PC-9 (cell line): ENCODE measurements around the gene FAM193A. TPM values are rescaled to one million over a fixed set of nuclear protein-coding genes. Genes with fewer than 3 reads are reported as not detected.

Experiments
- BruUV-seq: library from RNA; stranded (reverse); fragments of 400-500 nt; replicated peaks from 2 replicates; lab custom pipeline; 2021; lab: Mats Ljungman, UMichigan
- CTCF ChIA-PET: fragments of 300-600 bp; sonication (Branson Sonifier 250); formaldehyde crosslinking; loops from one replicate; lab custom pipeline; 2022; ENCODE audit warnings: antibody characterized with exemption; lab: Charles Lee
- POLR2A ChIA-PET: fragments of 300-600 bp; sonication (Branson Sonifier 250); formaldehyde crosslinking; loops from one replicate; lab custom pipeline; 2022; ENCODE audit warnings: antibody characterized with exemption; ENCODE audit not compliant: unreplicated experiment; lab: Charles Lee
- DNase-seq, 2 experiments: peaks; one replicate each; pipeline versions ENCODE4 v3.0.0 to v3.0.0-alpha.2; 2015 to 2022; ENCODE audit warnings: mixed read lengths in 1 of 2
- H2AFZ ChIP-seq: fragments of 200-600 bp; sonication (generic); 2 replicates; pipeline ENCODE4 v1.8.1; 2017; ENCODE audit warnings: antibody characterized with exemption
- H3F3A ChIP-seq: fragments of 200-600 bp; sonication (generic); 2 replicates; pipeline ENCODE4 v1.8.1; 2017; ENCODE audit warnings: antibody characterized with exemption, mild to moderate bottlenecking, low read depth; ENCODE audit not compliant: insufficient read depth
- H3K27ac ChIP-seq: fragments of 200-600 bp; sonication (generic); 2 replicates; pipeline ENCODE4 v1.6.1; 2016; ENCODE audit warnings: mixed run types
- H3K27me3 ChIP-seq: fragments of 200-600 bp; sonication (generic); 2 replicates; pipeline ENCODE4 v1.6.1; 2016; ENCODE audit warnings: low read depth, mixed run types; ENCODE audit not compliant: insufficient read depth
- H3K36me3 ChIP-seq: fragments of 200-600 bp; sonication (generic); 2 replicates; pipeline ENCODE4 v1.6.1; 2016; ENCODE audit warnings: low read depth, mixed run types
- H3K4me1 ChIP-seq: fragments of 200-600 bp; sonication (generic); replicated peaks from 2 replicates; pipeline ENCODE4 v1.6.1; 2016; ENCODE audit warnings: mixed run types; ENCODE audit not compliant: insufficient read depth
- H3K4me2 ChIP-seq: fragments of 200-600 bp; sonication (generic); 2 replicates; pipeline ENCODE4 v1.6.1; 2017; ENCODE audit warnings: mixed run types
- H3K4me3 ChIP-seq: fragments of 200-600 bp; sonication (generic); 2 replicates; pipeline ENCODE4 v1.6.1; 2016; ENCODE audit warnings: mixed run types
- H3K79me2 ChIP-seq: fragments of 200-600 bp; sonication (generic); 2 replicates; pipeline ENCODE4 v1.6.1; 2017; ENCODE audit warnings: low read depth, mixed run types
- H3K9me2 ChIP-seq: fragments of 200-600 bp; sonication (generic); 2 replicates; pipeline ENCODE4 v1.8.1; 2017; ENCODE audit warnings: mild to moderate bottlenecking; ENCODE audit not compliant: insufficient read depth
- H3K9me3 ChIP-seq: fragments of 200-600 bp; sonication (generic); 2 replicates; pipeline ENCODE4 v1.8.1; 2016; ENCODE audit warnings: low read depth; ENCODE audit not compliant: insufficient read depth
- H4K20me1 ChIP-seq: fragments of 200-600 bp; sonication (generic); 2 replicates; pipeline ENCODE4 v1.8.1; 2017; ENCODE audit not compliant: insufficient read depth
- CTCF ChIP-seq: fragments of 200-600 bp; sonication (generic); conservative IDR thresholded peaks from 2 replicates; pipeline ENCODE4 v1.6.1; 2017; ENCODE audit warnings: mixed run types, antibody characterized with exemption, mild to moderate bottlenecking, moderate library complexity
- EZH2 ChIP-seq: fragments of 200-600 bp; sonication (generic); IDR thresholded peaks from 2 replicates; pipeline ENCODE4 v1.8.0; 2017; ENCODE audit warnings: antibody characterized with exemption, low read depth
- intact Hi-C: fragments of 100-400 bp; cut with micrococcal nuclease; formaldehyde crosslinking; loops from one replicate; pipeline ENCODE4 v1.10.0; 2022; ENCODE audit not compliant: unreplicated experiment
- total RNA-seq: library from RNA; stranded (reverse); gene quantifications from 2 replicates; pipeline ENCODE4 v1.2.3, GENCODE V29; 2021

The FAM193A gene
- total RNA-seq, 1 experiment from 2014 or later: 23.4 TPM

- POLR2A ChIA-PET: no interaction called here
- H3K79me2 ChIP-seq: peaks cover 3% of the 10 kb centered on the region; the same call in 1 of the 2 replicates
- no TSS peak for BruUV-seq
Measured at GRCh38 chr4:2600878-2601277, 64.4 kb downstream of the FAM193A start.

DNA sequence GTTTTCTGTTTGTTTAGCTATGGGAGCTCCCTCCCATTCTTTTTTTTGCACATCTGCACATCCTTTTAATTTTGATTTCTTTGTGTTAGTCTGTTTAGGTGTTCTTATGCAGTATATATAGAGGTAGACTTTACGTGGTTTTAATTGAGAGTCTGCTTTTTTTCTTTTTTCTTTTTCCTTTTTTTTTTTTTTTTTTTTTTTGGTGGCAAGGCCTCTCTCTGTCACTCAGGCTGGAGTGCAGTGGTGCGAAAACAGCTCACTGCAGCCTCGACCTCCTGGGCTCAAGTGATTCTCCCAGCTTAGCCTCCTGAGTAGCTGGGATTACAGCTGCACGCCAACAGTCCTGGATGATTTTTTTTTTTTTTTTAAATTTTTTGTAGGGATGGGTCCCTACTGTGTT lies 68.2 kb downstream of the FAM193A start:
- BruUV-seq: no TSS peak
- Histone ChIP-seq H3K27me3 (no peaks in the 10 kb centered on the region), H3K27ac (no peak overlapping the region), H3F3A (no peaks in the 10 kb centered on the region), H4K20me1 (peaks cover 5% of the 10 kb centered on the region; the same call in 1 of the 2 replicates), H3K4me2 (no peak overlapping the region), H3K9me3 (no peaks in the 10 kb centered on the region), H3K79me2 (peaks cover 16% of the 10 kb centered on the region), H3K4me1 (no peaks in the 10 kb centered on the region), H3K36me3 (no peaks in the 10 kb centered on the region), H3K9me2 (no peaks in the 10 kb centered on the region), H2AFZ (no peak overlapping the region), H3K4me3 (no peak overlapping the region)
- intact Hi-C loops: no loop called here
- ChIA-PET POLR2A (no interaction called here), CTCF (interaction anchor here (0.6 kb wide), 1 partner anchor 257 kb away, joined by 3 read pairs; no protein-coding TSS in a partner anchor)
- DNase-seq: no peak
- TF ChIP-seq CTCF: no peak
- no peak for TF ChIP-seq EZH2

More at GRCh38 chr4:2600878-2601277, 64.4 kb downstream of the FAM193A start:
- H3K27me3 ChIP-seq: no peaks in the 10 kb centered on the region
- H3K27ac ChIP-seq: no peak overlapping the region
- H3K36me3 ChIP-seq: no peaks in the 10 kb centered on the region
- intact Hi-C loops: no loop called here
- DNase-seq: no peak
- no peak for TF ChIP-seq CTCF
- no peak for TF ChIP-seq EZH2
- no peaks in the 10 kb centered on the region for H3K9me2 ChIP-seq
- CTCF ChIA-PET: no interaction called here
- no peaks in the 10 kb centered on the region for H3K9me3 ChIP-seq
- H3F3A ChIP-seq: no peaks in the 10 kb centered on the region
- H2AFZ ChIP-seq: no peak overlapping the region
- H3K4me3 ChIP-seq: no peak overlapping the region
- H4K20me1 ChIP-seq: peaks cover 6% of the 10 kb centered on the region
- no peaks in the 10 kb centered on the region for H3K4me1 ChIP-seq
- H3K4me2 ChIP-seq: no peak overlapping the region

- no TSS peak for BruUV-seq
- Histone ChIP-seq H2AFZ (no peak overlapping the region), H3K9me2 (no peaks in the 10 kb centered on the region), H4K20me1 (peaks cover 5% of the 10 kb centered on the region; the same call in 1 of the 2 replicates), H3F3A (no peaks in the 10 kb centered on the region), H3K36me3 (no peaks in the 10 kb centered on the region), H3K4me3 (no peak overlapping the region), H3K4me1 (no peaks in the 10 kb centered on the region), H3K27me3 (no peaks in the 10 kb centered on the region), H3K79me2 (peaks cover 16% of the 10 kb centered on the region), H3K4me2 (no peak overlapping the region), H3K27ac (no peak overlapping the region), H3K9me3 (no peaks in the 10 kb centered on the region)
- ChIA-PET POLR2A (no interaction called here), CTCF (no interaction called here)
- no peak for DNase-seq
- intact Hi-C loops: no loop called here
- TF ChIP-seq EZH2 (no peak), CTCF (no peak)
Measured at GRCh38 chr4:2606960-2607506, 70.6 kb downstream of the FAM193A start.
